NOMO-1 (cell line): ENCODE data around the gene C11orf98.

Experiments
- DNase-seq, 2 experiments: peaks; one replicate each; lab custom pipeline; 2025; ENCODE audit not compliant: unreplicated experiment in 2 of 2; lab: John Stamatoyannopoulos, UW

Gene C11orf98

GRCh38 chr11:62613291-62613778, 51.7 kb downstream of the C11orf98 start:
- DNase-seq, result no peak
